MG63 (cell line): Measurements from ENCODE around the gene WDR86. TPM values are rescaled to one million over a fixed set of nuclear protein-coding genes. Genes with fewer than 3 reads are reported as not detected.

Source experiments
- DNase-seq: peaks from one replicate; pipeline ENCODE4 v3.0.0-alpha.2; 2020
- H3K27me3 ChIP-seq: fragments of 250-450 bp; sonication (Bioruptor Pico); 2 replicates; pipeline ENCODE4 v1.5.1; 2020; ENCODE audit warnings: mild to moderate bottlenecking, moderate library complexity
- H3K36me3 ChIP-seq: fragments of 250-450 bp; sonication (Bioruptor Pico); 2 replicates; pipeline ENCODE4 v1.5.1; 2020; ENCODE audit warnings: mild to moderate bottlenecking, moderate library complexity
- H3K4me3 ChIP-seq: fragments of 250-450 bp; sonication (Bioruptor Pico); 2 replicates; pipeline ENCODE4 v1.5.1; 2020; ENCODE audit warnings: mild to moderate bottlenecking, moderate library complexity
- H3K9me3 ChIP-seq: fragments of 250-450 bp; sonication (Bioruptor Pico); 2 replicates; pipeline ENCODE4 v1.5.1; 2020; ENCODE audit warnings: mild to moderate bottlenecking, moderate library complexity
- total RNA-seq: library from RNA; depleted of rRNA; stranded (reverse); fragments of >200 nt; shearing (Covaris generic); gene quantifications from 2 replicates; pipeline ENCODE4 v1.2.3, GENCODE V29; 2014; ENCODE audit warnings: low replicate concordance

WDR86 gene
- total RNA-seq, 1 experiment from 2014 or later: not detected

DNA sequence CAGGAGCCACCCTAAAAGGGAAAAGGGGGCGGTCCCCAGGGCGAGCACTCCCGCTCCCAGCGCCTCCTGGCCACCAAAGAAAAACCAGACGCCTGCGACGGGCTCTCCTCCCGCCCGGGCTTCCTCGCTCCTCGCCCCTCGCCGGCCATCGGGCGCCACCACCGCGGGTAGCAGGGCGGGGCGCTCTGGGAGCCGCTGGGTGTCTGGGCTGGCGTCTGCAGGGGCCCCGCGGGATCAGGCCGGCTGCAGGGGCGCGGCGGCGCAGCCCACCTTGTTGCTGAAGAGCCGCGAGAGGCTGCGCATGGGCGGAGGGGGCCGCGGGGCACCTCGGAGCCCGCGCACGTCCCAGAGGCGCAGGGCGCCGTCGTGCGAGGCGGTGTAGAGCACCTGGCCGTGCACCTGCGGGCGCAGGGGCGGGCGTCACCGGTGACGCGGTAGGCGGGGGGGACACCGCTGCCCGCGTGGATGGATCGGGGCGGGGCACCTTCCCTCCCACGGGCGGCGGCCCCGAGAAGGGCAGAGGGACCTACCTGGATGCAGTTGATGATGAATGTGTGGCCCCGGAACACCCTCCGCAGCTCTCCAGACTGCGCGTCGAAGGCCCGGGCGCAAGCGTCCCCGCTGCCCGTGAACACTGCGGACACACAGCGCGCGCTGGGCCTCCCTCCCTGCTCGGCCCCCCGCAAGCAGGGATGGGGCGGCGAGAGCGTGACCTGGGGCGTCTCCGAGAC is 28.3 kb downstream of the WDR86 start:
- DNase-seq: no peak
- Histone ChIP-seq H3K36me3 (no peaks in the 10 kb centered on the region), H3K27me3 (no peaks in the 10 kb centered on the region), H3K9me3 (no peaks in the 10 kb centered on the region), H3K4me3 (no peak overlapping the region)

DNA sequence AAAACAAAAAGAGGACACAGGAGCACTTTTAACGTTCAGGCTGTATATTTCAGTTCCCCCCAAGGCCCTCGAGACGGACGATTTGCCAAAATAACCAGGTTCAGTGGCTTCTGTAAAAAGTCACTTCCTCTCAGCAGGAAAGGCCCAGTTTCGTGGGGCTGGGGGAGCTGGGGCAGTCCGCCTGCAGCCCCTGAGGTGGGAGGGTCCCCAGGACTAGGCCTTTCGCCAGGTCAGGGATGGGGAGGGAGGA is 28.8 kb downstream of the WDR86 start:
- Histone ChIP-seq H3K4me3 (no peak overlapping the region), H3K27me3 (no peaks in the 10 kb centered on the region), H3K9me3 (no peaks in the 10 kb centered on the region), H3K36me3 (no peaks in the 10 kb centered on the region)
- DNase-seq: no peak

DNA sequence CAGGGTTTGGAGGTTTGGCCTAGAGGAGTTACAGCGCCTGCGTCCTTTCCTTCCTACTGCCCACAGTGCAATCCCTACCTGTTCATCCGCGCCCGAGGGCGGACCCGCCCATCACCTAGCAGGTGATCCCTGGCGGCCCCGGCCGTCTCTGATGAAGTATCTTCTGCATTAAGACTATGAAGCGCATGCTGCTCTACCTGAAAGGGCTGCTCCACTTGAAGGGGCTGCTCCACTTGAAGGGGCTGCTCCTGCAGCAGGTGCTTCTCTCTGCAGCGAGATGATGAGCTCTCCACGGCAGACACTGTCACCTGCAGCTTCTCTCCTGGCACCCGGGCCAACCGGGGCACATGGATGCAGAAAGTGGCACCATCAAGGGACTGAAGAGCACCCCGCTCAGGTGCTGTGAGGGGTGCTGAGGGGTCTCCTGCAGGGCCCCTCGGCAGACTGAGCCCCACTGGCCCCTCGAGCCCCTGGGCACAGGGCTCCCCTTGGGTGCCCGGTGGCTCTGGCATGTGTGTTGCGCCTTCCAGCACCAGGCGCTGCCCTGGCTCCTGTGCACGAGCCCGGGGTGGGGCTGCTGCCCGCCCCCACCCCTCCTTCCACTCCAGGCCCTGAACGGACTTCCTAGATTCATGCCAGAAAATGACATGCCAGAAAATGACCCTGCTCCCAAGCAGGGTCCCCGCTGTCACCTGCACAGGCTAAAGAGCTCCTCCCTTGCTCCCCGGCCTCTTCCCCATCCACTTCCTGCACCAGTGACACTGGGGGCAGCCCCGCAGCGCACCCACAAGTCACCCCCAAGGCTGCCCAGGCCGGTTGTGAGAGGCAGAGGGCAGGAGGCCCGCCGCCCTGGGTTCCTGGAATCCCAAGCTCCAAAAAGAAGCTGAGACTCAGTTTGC is 29.4 kb downstream of the WDR86 start:
- Histone ChIP-seq H3K9me3 (no peaks in the 10 kb centered on the region), H3K4me3 (no peak overlapping the region), H3K27me3 (no peaks in the 10 kb centered on the region), H3K36me3 (no peaks in the 10 kb centered on the region)
- no peak for DNase-seq

DNA sequence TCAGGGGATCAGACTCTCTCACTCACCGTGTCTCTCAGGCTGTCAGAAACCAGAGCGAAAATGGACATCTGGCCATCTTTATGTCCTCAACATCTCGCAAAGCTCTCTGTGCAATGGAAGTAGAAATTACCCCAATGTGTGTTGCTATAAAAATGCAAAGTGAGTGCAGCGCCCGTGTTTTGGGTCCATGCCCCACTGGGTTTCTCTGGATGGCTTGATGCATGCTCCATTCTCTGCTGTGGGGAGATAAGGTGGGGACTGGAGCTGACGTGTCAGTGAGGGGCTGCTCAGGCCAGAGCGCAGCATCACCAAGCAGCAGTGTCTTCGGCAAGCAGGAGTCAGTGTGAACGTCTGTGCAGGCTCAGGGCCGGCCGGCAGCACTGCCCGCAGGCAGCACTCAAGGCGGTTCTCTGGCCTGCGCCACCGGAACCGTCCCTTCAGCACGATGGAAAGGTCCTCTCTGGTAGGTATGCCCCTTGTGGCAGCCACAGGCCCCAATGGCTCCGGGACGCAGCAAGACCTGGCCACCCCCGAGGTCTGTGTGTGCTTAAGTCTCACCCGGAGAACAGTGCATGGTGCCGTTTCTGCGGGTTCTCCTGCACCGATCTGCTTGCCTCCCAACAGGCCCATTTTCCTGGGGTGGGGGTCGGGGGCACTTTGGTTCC is 30.2 kb downstream of the WDR86 start:
- Histone ChIP-seq H3K27me3 (no peaks in the 10 kb centered on the region), H3K4me3 (no peak overlapping the region), H3K36me3 (no peaks in the 10 kb centered on the region), H3K9me3 (no peaks in the 10 kb centered on the region)
- DNase-seq: no peak

DNA sequence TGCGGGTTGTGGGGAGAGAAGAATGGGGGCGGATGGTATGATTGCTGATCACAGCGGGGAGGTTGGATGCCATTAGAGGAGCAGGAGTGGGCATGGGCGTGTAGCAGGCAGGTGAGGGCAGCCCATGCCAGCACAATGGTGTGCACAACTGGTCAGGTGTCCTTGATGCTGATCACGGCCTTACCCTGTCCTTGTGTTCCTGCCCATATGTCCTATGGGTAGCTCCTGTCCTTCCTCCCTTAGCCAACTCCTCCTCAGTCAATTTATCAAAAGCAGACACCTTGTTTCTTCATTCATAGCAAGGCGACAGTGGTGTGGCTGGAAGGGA is 30.7 kb downstream of the WDR86 start:
- H3K4me3 ChIP-seq: no peak overlapping the region
- DNase-seq: no peak
- no peaks in the 10 kb centered on the region for H3K36me3 ChIP-seq
- H3K9me3 ChIP-seq: no peaks in the 10 kb centered on the region
- H3K27me3 ChIP-seq: no peaks in the 10 kb centered on the region

DNA sequence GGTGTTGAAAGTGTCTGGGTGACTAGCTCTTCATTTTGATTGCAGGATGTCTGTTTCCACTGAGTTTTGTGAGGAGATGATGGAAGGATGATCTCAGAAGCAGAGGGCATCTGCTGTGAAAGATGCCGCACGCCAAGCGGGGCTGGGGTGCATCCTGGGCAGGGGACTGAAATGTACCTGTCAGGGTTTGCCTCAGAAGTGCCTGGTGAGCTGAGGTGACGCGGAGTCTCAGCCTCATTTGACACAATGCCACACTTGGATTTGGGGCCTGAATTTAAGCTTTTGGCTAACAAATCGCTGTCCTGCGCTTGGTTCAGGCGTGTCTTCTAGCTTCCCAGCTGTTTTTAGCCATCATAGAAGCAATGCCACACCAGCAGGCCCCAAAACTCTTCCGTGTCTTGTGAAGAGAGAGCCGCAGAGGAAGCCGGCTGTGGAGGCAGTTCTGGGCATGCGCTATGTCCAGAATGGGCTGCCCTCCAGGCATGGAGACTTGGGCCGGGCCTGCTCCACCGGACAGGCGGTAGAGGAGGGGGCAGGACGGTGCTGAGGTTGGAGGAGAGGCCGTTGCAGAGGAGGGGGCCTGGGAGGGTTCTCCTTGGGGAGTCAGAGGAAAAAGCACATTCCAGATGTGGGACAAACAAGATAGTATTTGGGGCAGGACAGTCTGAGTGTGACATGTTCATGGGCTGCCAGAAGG is 31.2 kb downstream of the WDR86 start:
- DNase-seq: no peak
- no peaks in the 10 kb centered on the region for H3K36me3 ChIP-seq
- H3K27me3 ChIP-seq: no peaks in the 10 kb centered on the region
- no peak overlapping the region for H3K4me3 ChIP-seq
- H3K9me3 ChIP-seq: no peaks in the 10 kb centered on the region

DNA sequence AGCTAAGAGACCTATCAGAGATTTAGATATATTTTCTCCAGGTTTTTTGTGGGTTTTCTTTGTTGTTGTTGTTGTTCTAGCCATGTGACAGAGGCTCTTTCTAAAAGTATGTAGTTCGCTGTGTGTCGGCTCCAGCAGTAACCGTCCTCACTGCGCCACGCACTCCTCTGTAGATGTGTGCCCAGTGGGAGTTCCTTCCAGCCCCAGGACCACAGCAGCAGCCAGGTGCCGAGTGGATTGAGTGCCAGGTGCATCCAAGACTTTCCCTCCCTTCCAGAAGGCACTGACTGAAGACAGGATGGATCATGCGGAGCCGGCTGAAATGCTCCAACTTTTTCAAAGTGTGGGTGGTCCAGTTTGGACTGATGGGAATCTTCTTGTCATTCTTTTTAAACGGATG is 31.8 kb downstream of the WDR86 start:
- DNase-seq: no peak
- Histone ChIP-seq H3K9me3 (no peaks in the 10 kb centered on the region), H3K4me3 (no peak overlapping the region), H3K36me3 (no peaks in the 10 kb centered on the region), H3K27me3 (no peaks in the 10 kb centered on the region)

DNA sequence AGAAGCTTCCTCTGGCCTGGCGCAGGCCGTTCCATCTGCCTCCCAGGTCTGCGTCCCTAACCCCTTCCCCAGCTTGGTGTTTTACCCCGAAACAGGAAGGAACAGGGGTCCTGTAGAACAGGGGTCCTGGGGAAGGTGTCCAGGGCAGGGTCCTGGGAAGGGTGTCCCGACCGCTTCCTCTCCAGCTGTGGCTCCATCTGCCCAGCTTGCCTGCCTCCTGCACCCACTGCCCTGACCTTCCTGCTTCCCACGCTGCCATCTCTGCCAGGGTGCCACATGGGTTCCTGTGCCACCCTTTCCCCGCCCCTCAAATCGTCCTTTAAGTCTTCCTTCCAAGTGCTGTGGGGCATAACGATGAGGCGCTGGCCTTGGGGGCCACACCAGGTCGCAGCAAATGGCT is 32.4 kb downstream of the WDR86 start:
- no peak for DNase-seq
- Histone ChIP-seq H3K36me3 (no peaks in the 10 kb centered on the region), H3K4me3 (no peak overlapping the region), H3K27me3 (no peaks in the 10 kb centered on the region), H3K9me3 (no peaks in the 10 kb centered on the region)

DNA sequence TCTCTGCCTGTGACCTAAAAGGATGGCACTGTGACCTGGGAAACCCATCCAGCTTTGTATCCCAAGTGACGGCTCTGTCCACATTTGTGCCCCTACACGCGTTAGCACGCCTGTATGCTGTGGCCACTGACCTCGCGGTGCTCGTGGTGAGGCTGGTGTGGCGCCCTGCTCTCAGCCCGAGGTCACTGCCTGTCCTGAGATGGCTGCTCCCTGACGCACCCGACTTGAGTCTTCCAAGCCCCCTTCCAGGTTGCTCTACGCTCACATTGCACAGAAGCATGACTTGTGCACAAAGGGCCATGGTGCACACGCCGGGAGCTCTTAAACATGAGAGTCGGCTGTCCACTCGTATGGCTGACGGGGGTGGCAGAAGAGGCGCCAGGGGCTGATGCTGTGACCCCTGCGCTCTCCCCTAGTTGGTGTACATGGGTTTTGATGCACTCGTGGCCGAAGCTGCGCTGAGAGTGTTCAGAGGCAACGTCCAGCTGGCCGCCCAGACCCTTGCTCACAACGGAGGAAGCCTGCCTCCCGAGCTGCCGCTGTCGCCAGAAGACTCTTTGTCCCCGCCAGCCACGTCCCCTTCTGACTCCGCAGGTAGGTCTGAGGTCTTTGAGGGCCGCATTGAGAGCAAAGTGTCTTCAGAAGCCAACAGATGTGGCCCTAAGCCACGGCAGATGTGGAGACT is 33.5 kb downstream of the WDR86 start:
- no peak for DNase-seq
- Histone ChIP-seq H3K4me3 (no peak overlapping the region), H3K36me3 (no peaks in the 10 kb centered on the region), H3K27me3 (no peaks in the 10 kb centered on the region), H3K9me3 (no peaks in the 10 kb centered on the region)

DNA sequence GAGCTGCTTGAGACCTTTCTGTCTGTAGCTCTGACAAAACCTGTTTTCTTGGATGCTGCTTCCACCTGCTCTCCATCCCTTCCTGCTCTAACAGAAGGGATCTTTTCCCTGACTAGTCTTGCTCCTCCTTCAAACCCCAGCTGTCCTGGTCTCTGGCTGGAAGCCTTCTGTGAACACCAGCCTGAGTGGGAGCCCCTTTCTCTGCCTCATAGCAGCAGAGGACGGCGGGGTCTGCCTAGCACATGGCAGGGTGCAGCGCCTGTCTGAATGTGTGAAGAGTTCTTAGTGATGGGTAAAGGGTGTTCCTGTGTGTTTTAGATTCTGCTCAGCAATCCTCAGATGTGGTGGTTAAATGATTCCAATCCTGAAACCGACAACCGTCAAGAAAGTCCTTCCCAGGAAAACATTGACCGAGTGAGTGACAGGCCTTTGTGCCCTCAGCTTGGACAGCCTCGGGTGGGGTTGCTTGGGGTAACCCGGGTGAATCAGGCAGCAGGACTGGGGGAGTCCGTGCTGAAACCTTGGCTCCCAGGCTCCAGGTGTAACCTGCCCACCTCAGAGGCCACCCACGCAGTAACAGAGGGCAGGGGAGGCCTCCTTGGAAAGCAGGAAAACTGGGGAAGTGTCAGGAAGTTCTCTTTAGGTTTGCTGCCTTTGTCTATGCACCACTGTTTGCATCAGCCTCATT is 34.2 kb downstream of the WDR86 start:
- no peaks in the 10 kb centered on the region for H3K36me3 ChIP-seq
- no peak for DNase-seq
- H3K9me3 ChIP-seq: no peaks in the 10 kb centered on the region
- no peaks in the 10 kb centered on the region for H3K27me3 ChIP-seq
- no peak overlapping the region for H3K4me3 ChIP-seq

DNA sequence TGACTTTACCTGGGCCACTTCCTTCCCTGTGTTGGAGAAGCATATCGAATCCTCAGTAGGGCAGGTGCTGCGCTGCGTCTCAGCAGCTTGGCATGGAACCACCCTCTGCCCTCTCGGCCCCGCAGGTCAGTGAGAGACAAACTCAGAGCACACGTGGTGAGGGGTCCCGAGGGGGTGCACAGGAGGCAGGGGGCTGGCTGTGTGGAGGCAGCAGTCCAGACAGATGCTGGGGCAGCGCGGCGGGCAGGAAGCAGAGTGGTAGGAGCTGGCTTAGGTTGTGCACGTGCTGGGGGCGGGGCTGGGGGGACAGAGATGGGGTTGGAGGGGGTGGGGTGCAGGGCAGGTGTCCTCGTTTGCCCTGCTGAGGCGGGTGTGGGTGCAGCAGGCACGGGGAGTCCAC is 35.1 kb downstream of the WDR86 start:
- Histone ChIP-seq H3K27me3 (no peaks in the 10 kb centered on the region), H3K9me3 (no peaks in the 10 kb centered on the region), H3K4me3 (no peak overlapping the region), H3K36me3 (no peaks in the 10 kb centered on the region)
- DNase-seq: no peak

DNA sequence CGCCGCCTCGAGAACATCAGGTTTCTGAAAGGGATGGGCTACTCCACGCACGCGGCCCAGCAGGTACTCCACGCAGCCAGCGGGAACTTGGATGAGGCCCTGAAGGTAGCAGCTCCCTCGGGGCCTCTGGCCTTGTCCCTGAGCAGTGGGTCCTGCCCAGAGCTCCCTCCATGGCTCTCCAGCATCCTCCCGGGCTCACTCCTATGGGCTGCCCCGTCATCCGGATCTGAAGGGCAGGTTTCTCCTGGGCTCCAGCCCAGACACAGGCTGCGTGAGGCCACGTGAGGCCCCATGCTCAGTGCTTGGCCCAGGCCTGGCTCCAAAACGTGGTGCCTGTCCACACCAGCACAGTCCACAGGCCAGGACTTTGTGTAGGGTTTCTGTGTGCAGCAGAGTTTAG is 35.7 kb downstream of the WDR86 start:
- Histone ChIP-seq H3K36me3 (no peaks in the 10 kb centered on the region), H3K27me3 (no peaks in the 10 kb centered on the region), H3K4me3 (no peak overlapping the region), H3K9me3 (no peaks in the 10 kb centered on the region)
- no peak for DNase-seq

DNA sequence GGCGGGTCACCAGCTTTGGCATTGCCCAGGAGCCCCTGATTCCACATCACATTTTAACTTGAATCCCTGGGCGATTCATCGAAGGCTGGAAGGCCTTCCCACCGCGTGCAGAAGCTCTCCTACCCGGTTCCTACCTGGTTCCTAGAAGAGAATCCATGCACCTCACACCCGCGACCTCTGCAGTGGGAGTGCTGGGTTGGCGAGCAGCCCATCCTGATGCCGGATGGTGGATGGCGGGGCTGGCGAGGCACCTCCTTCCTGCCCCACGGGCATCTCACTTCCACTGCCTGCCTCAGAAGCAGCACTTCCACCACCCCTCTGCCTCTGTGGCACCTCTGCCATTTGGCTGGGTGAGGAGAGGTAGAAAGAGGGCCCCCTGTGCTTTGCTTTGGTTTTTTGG is 36.2 kb downstream of the WDR86 start:
- Histone ChIP-seq H3K4me3 (no peak overlapping the region), H3K27me3 (no peaks in the 10 kb centered on the region), H3K9me3 (no peaks in the 10 kb centered on the region), H3K36me3 (no peaks in the 10 kb centered on the region; the same call in 1 of the 2 replicates)
- no peak for DNase-seq

DNA sequence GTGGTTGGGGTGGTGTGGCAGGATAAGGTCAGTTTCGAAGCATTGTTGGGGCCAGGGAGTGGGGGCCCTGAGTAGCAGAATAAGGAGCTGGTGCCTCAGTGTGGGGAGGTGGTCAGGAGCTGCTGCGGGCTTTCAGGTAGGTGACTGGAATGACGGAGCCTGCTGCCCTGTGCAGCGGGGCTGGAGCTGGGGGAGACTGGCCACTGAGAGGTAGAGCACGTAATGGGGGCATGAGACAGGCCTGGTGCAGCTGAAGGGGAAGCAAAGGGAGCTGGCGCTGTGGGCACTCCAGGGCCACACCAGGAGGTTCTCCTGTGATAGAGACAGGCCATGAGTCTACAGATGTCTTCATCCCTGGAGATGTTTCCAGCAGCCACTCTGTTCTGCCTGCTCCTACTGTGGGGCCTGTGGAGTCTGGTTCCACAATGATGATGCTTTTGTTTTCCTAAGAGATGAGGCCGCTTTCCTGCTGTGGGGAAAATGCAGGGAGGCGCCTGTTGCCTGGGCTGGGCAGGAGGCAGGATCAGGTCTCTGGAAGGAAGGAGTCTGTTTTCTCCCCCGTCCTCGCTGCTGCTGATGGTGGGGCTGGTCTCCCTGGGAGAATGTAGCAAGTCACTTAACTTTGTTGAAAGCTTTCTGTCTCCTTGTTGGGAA is 37.1 kb downstream of the WDR86 start:
- Histone ChIP-seq H3K36me3 (no peaks in the 10 kb centered on the region; the same call in 1 of the 2 replicates), H3K9me3 (no peaks in the 10 kb centered on the region), H3K4me3 (no peak overlapping the region), H3K27me3 (no peaks in the 10 kb centered on the region)
- DNase-seq: no peak

DNA sequence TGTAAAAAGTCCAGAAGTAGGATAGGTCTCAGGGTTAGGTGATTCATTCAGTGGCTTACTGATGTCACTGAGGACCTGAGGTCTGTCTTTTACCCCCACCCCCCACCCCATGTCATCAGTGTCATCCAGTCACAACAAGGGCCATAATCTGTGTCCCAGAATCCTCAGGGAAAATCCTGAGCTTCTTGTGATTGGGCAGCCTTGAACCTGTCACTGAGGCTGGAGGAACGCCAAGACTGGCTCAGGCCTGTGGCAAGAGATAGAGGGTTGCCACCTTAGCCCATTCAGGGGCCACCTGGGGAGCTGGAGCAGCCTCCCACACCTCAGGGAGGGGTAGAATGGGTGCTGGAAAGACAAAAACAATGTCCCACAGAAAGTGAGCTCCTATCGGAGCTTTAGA is 38.6 kb downstream of the WDR86 start:
- no peaks in the 10 kb centered on the region; the same call in 1 of the 2 replicates for H3K36me3 ChIP-seq
- no peak for DNase-seq
- H3K27me3 ChIP-seq: no peaks in the 10 kb centered on the region
- no peak overlapping the region for H3K4me3 ChIP-seq
- no peaks in the 10 kb centered on the region for H3K9me3 ChIP-seq

DNA sequence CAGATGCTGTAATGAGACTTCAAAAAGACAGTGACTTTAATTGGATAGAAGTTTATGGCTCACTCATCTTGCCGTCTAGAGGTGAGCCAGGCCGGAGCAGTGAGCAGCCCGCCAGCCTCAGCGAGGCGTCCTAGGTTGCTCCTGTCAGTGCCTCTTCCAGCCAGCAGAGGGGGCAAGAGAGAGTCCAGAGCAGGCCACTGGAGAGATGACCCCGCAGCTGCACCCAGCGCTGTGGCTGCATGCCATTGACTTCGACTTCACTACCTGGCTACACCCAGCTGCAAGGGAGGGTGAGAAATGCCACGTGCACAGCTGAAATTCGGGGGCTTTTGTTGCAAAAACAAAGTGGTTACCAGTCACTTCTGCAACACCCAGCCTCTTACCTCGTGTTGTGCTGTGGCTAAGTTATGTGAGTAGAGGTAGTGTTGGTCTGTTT is 41.7 kb downstream of the WDR86 start:
- no peaks in the 10 kb centered on the region for H3K27me3 ChIP-seq
- H3K4me3 ChIP-seq: no peak overlapping the region
- DNase-seq: peak; percentile 65
- no peaks in the 10 kb centered on the region; the same call in none of the 2 replicates for H3K36me3 ChIP-seq
- no peaks in the 10 kb centered on the region for H3K9me3 ChIP-seq
